Stimulated activated naive CD8-positive, alpha-beta T cell treated with anti-CD3 and anti-CD28 coated beads, Interleukin-15, amount 100 ng/mL, for 72 hours (primary cell): ENCODE data around the gene TBC1D9.

ENCODE experiments used
- ATAC-seq: fragments of 150-1000 bp; cut with Tn5 transposase; 2 replicates; pipeline ENCODE4 v1.10.0; 2021; ENCODE audit warnings: mild to moderate bottlenecking, moderate library complexity
- DNase-seq, 2 donors: peaks; one replicate each; pipeline ENCODE4 v3.0.0; 2021 to 2022
- H3K27ac Mint-ChIP-seq, 2 donors: one replicate each; pipeline ENCODE4 v1.8.0; 2022; ENCODE audit warnings: mild to moderate bottlenecking in 2 of 2, mixed read lengths in 2 of 2, moderate library complexity in 2 of 2
- H3K27me3 Mint-ChIP-seq: one replicate; pipeline ENCODE4 v1.8.0; 2022; ENCODE audit warnings: mixed read lengths
- H3K4me1 Mint-ChIP-seq: one replicate; pipeline ENCODE4 v1.8.0; 2022; ENCODE audit warnings: mild to moderate bottlenecking, mixed read lengths
- H3K4me3 Mint-ChIP-seq, 2 donors: one replicate each; pipeline ENCODE4 v1.8.0; 2022; ENCODE audit warnings: mild to moderate bottlenecking in 2 of 2, mixed read lengths in 2 of 2, moderate library complexity in 1 of 2
- H3K9me3 Mint-ChIP-seq, 2 donors: one replicate each; pipeline ENCODE4 v1.8.0; 2022; ENCODE audit warnings: mixed read lengths in 2 of 2

Gene TBC1D9

DNA sequence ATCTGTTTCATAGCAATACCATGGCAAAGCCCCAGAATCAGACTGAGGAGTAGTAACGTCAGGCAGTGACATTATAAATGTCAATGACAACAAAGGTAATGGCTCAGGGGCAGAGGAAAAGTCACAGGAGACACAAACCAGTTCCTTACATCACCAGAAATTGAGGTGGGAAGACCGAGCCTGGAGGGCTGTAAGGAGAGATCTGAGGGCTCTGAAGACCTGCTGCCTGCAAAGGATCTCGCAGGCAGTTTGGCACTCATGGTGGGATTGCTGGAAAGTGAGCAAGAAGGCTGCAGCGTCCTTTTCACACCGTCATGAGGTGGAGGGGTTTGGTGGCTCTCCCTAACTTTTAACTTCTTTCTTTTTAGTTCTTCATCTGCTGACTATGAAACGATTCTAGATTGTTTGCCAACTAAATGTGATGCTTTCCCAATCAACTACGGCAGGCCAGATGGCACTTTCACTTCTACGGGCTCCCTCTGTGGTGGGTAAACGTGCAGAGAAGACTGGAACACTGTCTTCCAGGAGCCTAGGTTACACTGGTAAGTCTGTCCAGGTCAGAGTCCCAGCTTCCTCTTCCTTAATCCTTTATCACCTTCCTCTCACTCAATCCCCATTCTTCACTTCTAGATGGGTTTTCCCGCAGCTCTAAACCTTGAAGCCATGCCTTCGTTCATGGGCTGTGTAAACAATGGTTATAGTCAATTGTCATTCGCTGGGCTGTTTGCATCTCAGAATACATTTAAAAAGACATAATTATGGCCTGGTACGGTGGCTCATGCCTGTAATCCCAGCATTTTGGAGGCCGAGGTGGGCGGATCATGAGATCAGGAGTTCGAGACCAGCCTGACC, 58.2 kb downstream of the TBC1D9 start:
- Mint-ChIP-seq H3K27ac (no peak overlapping the region), H3K4me3 (no peak overlapping the region), H3K4me1 (no peaks in the 10 kb centered on the region), H3K9me3 (no peaks in the 10 kb centered on the region), H3K27me3 (peaks cover 6% of the 10 kb centered on the region)
- ATAC-seq: no peak
- no peak for DNase-seq

DNA sequence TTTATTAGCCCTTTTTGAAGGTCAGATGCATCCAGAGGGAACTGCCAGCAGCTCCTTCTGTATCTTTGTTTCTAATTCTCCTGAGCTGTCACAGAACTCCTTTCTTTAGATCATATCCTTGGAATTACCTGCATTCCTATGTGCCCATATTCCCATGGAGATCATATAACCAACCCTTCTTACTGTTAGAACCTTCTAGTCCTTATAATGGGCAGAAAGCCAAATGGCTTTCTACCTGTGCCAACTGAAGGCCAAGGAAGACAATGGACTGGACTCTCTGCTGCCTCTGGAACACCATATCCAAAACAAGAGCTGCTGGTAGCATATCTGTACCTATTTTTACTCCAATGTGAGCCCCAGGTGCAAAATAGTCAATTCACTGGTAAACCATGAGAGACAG, 60.7 kb downstream of the TBC1D9 start:
- ATAC-seq (no peak), DNase-seq (no peak)
- Mint-ChIP-seq H3K27ac (no peak overlapping the region), H3K27me3 (peaks cover 8% of the 10 kb centered on the region), H3K4me1 (no peaks in the 10 kb centered on the region), H3K9me3 (no peaks in the 10 kb centered on the region), H3K4me3 (no peak overlapping the region)

DNA sequence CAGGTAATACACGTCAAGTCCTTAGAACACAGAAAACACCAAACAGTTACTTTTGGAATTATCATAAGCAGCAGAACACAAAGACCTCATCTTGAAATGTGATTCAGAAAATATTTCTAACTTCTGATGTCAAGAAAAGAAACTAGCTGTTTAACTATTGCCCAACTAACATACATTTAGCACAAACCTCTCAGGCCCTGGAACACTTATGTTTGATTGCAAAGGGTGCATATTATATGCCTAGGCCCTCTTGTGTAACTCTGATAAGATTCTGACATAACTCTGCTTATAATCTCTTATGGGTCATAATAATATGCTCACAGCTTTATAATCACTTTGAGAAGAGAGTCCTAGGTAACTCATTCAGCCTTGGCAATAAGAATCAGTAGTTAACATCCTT, 62.6 kb downstream of the TBC1D9 start:
- Mint-ChIP-seq H3K27ac (no peak overlapping the region), H3K4me1 (no peaks in the 10 kb centered on the region), H3K4me3 (no peak overlapping the region), H3K27me3 (peaks cover 18% of the 10 kb centered on the region), H3K9me3 (no peaks in the 10 kb centered on the region)
- ATAC-seq: no peak
- DNase-seq: no peak

DNA sequence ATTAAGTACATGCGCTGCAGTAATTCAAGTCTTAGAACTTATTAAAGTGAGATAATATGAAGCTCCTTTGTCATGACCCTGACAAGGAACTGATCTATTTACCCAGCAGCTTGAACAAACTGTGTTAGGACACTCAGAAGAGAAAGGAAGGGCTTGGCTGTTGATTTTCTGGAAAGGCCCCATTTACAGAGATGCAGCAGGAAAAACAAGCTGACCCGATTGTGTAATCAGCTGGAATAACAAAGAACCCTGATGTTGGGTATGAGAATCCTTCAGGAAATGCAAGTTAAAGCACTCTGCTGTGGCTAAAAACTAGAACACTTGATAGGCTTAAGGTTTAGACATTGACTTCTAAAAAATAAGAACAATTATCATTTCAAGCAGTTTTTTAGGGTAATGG, 64.8 kb downstream of the TBC1D9 start:
- ATAC-seq (no peak), DNase-seq (no peak)
- no peak overlapping the region for H3K4me3 Mint-ChIP-seq
- H3K27me3 Mint-ChIP-seq: peaks cover 18% of the 10 kb centered on the region
- no peaks in the 10 kb centered on the region for H3K4me1 Mint-ChIP-seq
- no peaks in the 10 kb centered on the region for H3K9me3 Mint-ChIP-seq
- no peak overlapping the region for H3K27ac Mint-ChIP-seq

DNA sequence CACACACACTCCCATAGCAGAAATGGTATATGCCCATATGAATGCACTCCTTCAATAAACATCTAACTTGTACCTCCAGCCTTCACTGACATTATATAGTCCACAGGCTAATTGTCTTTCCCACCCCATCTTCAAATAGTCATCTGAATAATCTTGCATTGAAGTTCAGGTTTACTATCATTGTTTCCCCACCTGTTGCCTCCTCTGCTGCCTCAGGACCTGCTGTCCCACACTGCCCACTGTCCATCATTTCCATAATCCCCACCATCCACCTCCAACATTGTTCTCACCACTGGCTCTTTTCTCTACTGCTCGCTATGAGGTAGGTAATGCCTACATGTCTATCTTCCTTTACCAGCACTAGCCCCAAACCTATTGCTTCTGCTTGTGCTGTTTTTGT, 66.1 kb downstream of the TBC1D9 start:
- no peaks in the 10 kb centered on the region for H3K9me3 Mint-ChIP-seq
- H3K27me3 Mint-ChIP-seq: peaks cover 12% of the 10 kb centered on the region
- DNase-seq (no peak), ATAC-seq (no peak)
- H3K27ac Mint-ChIP-seq: no peak overlapping the region
- no peaks in the 10 kb centered on the region for H3K4me1 Mint-ChIP-seq
- no peak overlapping the region for H3K4me3 Mint-ChIP-seq

DNA sequence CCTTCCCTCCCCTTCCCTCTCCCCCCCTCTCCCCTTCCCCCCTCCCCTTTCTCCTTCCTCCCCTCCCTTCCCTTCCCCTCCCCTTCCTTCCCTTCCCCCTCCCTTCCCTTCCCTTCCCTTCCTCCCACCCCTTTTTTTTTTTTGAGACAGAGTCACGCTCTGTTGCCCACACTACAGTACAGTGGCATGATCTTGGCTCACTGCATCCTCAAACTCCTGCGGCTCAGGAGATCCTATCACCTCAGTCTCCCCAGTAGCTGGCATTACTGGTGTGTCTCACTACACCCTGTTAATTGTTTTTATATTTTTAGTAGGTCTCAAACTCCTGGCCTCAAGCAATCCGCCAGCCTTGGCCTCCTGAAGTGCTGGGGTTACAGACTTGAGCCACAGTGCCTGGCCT, 66.6 kb downstream of the TBC1D9 start:
- ATAC-seq: peak; percentile 23
- Mint-ChIP-seq H3K27me3 (peaks cover 12% of the 10 kb centered on the region), H3K27ac (no peak overlapping the region), H3K9me3 (no peaks in the 10 kb centered on the region), H3K4me3 (no peak overlapping the region), H3K4me1 (no peaks in the 10 kb centered on the region)
- DNase-seq: no peak

DNA sequence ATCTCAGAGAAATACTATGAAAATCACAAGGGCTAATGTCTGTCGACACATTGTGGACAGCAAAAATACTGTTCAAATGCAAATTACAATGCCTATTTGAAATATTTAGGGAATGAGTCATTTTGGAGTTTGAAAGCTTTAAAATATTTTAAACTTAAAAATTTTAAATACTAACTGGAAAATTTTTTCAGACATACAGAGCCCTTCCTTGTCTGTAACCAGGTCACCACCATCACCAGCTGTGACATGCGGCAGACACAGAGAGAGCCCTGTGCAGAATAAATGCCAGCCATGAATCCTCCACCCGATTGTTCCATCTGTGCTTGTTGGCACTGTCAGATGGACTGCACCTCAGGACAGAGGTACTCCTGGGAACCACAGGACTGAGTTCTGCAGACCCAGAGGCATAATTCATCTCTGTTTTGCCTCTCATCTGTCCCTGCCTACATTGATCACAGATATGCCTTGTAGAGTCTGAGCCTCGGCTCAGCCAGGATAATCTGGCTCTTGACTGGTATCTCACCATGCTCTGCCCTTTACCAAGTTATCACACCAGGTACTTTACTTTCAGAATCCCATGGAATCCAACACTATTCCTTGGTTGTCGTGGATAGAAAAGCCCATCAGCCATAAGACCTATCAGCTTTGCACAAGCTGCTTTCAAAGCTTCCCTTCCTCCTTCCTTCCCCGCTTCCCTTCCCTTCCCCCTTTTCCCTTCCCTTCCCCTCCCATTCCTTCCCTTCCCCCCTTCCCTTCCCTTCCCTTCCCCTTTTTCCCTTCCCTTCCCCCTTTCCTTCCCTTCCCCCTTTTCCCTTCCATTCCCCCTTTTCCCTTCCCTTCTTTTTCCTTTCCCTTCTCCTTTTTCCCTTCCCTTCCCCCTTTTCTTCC, 67.2 kb downstream of the TBC1D9 start:
- Mint-ChIP-seq H3K27ac (no peak overlapping the region), H3K27me3 (peaks cover 12% of the 10 kb centered on the region), H3K9me3 (no peaks in the 10 kb centered on the region), H3K4me1 (no peaks in the 10 kb centered on the region), H3K4me3 (no peak overlapping the region)
- DNase-seq (no peak), ATAC-seq (no peak)

DNA sequence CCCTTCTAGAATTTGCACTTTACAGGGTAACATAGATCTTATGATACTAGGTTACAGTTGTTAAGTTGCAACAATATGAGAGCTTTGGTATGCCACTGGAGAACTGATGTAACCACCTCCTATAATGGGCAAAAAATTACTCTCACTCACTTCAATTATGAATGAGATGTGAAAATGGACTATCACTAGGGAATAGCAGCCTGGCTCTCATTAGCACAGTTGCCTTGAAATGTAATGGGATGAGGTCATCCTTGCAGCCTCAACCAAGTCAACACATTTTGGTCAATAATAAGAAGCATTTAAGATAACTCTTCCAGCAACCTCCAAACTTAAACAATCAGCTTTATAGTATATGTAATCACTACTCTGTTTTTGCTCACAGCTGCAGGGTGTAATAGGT, 69.4 kb downstream of the TBC1D9 start:
- Mint-ChIP-seq H3K27ac (no peak overlapping the region), H3K27me3 (peaks cover 14% of the 10 kb centered on the region), H3K4me1 (no peaks in the 10 kb centered on the region), H3K9me3 (no peaks in the 10 kb centered on the region), H3K4me3 (no peak overlapping the region)
- DNase-seq (no peak), ATAC-seq (no peak)

DNA sequence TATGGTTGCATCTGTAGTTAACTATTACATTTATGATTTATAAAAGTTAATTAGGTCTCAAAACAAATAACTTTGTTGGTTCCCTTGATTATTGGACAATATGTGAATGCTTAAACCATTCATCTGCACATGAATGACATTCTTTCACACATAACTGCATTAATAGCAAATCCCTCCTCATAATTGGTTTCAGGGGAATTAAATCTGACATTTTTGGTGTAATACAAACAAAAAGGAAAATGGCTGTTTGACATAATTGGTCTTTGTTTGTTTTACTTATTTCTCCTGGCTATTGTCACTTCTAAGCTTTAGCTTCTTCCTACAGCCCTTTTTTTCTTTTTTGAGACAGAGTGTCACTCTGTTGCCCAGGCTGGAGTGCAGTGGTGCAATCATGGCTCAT, 71.9 kb downstream of the TBC1D9 start:
- Mint-ChIP-seq H3K4me1 (no peaks in the 10 kb centered on the region), H3K27ac (no peak overlapping the region), H3K27me3 (peaks cover 22% of the 10 kb centered on the region), H3K4me3 (no peak overlapping the region), H3K9me3 (no peaks in the 10 kb centered on the region)
- no peak for ATAC-seq
- DNase-seq: no peak

DNA sequence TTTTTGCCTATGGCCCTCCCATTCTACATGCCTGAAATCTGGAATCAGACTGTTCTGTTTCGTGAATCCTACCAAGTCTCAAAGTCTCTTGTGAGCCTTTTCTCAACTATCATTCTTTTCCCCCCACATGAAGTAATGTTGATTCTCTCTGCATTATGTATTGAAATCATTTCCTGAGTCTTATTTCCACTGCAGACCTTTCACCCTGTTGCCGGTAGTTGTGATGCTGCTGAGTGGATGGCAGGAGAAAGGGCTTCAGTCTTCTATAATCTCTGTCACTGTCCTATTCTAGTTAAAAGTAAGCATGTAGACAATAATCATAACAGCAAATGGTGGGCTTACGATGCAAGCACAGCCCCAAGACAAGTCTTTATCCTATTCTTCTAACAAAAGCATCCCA, 75.0 kb downstream of the TBC1D9 start:
- DNase-seq: no peak

DNA sequence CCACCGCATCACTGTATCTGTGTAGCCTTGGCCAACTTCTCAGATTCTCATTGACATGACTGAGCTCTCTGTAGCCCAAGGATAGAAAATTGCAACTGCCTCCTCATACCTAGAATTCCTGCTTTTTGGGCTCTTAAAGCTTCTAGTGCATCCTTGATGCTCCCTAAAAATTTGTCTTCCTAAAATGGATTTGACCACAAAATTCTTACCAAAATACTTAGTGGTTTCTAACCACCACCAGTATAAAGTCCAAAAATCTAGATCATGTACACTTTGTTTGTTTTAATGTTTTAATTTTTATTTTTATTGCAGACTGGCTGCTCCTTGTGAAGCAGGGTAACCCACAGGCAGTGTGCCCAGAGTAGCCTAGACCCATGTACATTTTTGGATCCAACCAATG, 75.5 kb downstream of the TBC1D9 start:
- no peak for DNase-seq
- H3K27ac Mint-ChIP-seq: no peak overlapping the region
- ATAC-seq: no peak
- H3K4me3 Mint-ChIP-seq: no peak overlapping the region
- H3K9me3 Mint-ChIP-seq: no peaks in the 10 kb centered on the region
- peaks cover 34% of the 10 kb centered on the region for H3K27me3 Mint-ChIP-seq
- H3K4me1 Mint-ChIP-seq: peaks cover 6% of the 10 kb centered on the region

More for the DNA sequence above, 75.0 kb downstream of the TBC1D9 start:
- no peak overlapping the region for H3K4me3 Mint-ChIP-seq
- no peaks in the 10 kb centered on the region for H3K9me3 Mint-ChIP-seq
- no peak for ATAC-seq
- H3K27ac Mint-ChIP-seq: no peak overlapping the region
- peaks cover 34% of the 10 kb centered on the region for H3K27me3 Mint-ChIP-seq
- H3K4me1 Mint-ChIP-seq: peaks cover under 1% of the 10 kb centered on the region

DNA sequence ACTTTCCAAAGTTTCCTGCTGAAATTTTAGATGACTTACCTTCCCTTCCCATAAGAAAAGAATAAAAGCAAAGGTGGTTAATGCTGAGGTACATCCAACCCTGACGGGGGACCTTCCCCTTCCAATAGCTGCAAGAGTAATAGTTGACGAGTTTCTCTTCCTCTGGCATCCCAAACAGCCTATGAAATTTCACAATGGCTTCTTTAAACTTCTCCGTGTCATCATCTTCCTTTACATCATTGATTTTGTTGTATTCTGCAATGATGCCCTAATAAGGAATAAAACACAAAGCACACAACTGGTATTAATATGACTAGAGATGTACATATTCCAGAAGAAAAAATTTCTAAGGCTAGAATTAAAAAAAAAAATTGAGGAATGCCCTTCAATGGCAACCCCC, 76.6 kb downstream of the TBC1D9 start:
- Mint-ChIP-seq H3K4me1 (peaks cover 7% of the 10 kb centered on the region), H3K27me3 (peaks cover 34% of the 10 kb centered on the region), H3K27ac (no peak overlapping the region), H3K4me3 (no peak overlapping the region), H3K9me3 (no peaks in the 10 kb centered on the region)
- DNase-seq (no peak), ATAC-seq (no peak)

DNA sequence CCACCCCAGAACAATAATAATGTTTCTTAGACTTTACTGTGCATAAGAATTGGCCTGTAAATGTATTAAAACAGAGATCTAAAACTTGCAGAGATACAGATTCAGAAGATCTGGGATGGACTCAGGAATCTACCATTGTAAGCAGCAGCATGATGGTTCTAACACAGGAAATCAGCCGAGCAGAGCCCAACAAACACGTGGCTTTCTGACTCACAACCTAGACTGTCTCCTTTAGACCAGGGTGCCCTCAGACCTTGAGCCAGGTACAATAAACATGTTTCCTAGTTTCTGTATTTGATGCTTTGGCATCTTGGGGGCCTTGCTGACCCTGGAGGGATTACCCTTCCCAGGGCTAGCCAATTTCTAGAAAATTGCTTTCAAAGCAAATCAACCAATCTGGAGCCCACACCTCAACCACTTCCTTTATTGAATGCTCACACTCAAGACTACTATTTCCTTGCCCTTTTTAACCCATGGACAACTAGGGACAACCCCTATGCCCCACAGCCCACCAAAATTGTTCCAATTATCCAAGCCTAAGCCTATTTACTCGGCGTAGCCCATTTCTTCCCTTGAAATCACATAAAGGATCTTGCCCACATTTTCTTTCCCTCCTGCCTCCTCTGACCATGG, 80.5 kb downstream of the TBC1D9 start:
- DNase-seq: no peak
- H3K9me3 Mint-ChIP-seq: no peaks in the 10 kb centered on the region
- peak overlapping the region in 1 of 2 donors; percentile 13 for H3K4me3 Mint-ChIP-seq
- peak overlapping the region in 1 of 2 donors; percentile 52 for H3K27ac Mint-ChIP-seq
- peaks cover 7% of the 10 kb centered on the region for H3K4me1 Mint-ChIP-seq
- ATAC-seq: peak; percentile 81
- H3K27me3 Mint-ChIP-seq: peaks cover 21% of the 10 kb centered on the region

DNA sequence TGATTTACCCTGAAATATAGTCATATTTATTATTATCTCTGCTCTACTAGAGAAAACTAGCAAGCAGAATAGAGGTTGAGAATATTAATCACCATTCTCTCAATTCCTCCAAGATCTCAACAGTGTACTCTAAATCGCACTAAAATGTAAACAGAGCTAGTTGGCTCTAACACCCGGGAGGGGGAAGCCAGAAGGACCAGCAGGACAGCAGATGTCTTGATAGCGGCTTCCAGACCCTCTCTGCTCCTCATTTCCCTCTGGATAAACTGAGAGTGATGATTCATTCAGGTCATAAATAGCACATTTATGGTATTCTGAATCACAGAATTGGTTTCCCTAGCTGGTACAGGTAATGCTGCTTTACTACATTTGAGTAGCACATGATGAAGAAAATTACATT, 82.5 kb downstream of the TBC1D9 start:
- Mint-ChIP-seq H3K9me3 (no peaks in the 10 kb centered on the region), H3K27ac (no peak overlapping the region), H3K4me3 (no peak overlapping the region), H3K4me1 (peaks cover 7% of the 10 kb centered on the region), H3K27me3 (peaks cover 12% of the 10 kb centered on the region)
- ATAC-seq (no peak), DNase-seq (no peak)

DNA sequence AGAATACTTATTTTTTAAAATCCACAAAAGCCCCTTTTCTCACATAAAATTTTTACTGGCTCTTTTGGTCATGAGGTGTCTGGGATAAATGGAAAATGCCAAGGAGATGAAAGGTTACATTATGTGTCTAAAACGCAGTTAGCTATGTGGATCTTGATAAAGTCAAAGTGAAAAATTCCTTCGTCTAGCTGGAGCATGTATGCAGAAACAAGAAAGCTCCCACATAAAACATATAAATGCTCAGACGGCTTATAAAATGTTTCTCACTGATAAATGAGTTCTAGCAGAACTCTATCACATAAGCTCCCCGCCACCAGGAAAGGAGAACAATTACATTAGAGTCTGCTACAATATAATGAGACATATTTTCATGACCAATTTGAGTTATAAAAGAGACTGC, 83.8 kb downstream of the TBC1D9 start:
- no peak overlapping the region for H3K4me3 Mint-ChIP-seq
- no peaks in the 10 kb centered on the region for H3K9me3 Mint-ChIP-seq
- peaks cover 7% of the 10 kb centered on the region for H3K4me1 Mint-ChIP-seq
- no peak overlapping the region for H3K27ac Mint-ChIP-seq
- ATAC-seq (no peak), DNase-seq (no peak)
- no peaks in the 10 kb centered on the region for H3K27me3 Mint-ChIP-seq

DNA sequence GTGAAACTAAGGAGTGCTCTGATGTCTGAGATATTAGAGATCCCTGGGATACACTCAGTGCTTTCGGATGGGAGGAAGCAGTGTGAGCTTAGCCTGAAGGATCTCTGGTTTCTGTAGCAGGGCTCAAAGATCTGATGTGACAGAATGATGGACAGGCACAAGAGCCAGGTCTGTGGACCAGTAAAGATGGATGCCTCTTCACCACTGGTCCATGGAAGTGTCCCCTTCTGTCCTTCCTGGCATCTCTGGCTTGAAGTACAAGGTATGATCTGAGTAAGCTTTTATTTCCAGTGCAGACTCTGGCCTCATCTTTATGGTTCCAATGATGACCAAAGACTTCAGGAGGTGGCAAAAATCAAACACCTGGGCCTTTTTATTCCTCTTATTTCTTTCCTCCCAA, 88.1 kb downstream of the TBC1D9 start:
- no peak overlapping the region for H3K27ac Mint-ChIP-seq
- H3K27me3 Mint-ChIP-seq: no peaks in the 10 kb centered on the region
- ATAC-seq (no peak), DNase-seq (no peak)
- H3K9me3 Mint-ChIP-seq: no peaks in the 10 kb centered on the region
- no peaks in the 10 kb centered on the region for H3K4me1 Mint-ChIP-seq
- H3K4me3 Mint-ChIP-seq: no peak overlapping the region
